AG09309 (cell line): ENCODE measurements around the gene C16orf92.

Experiments used
- DNase-seq: peaks from one replicate; pipeline ENCODE4 v3.0.0-alpha.2; 2010; ENCODE audit warnings: low read depth
- H3K4me3 ChIP-seq: 2 replicates; pipeline ENCODE4 v1.5.1; 2011; ENCODE audit warnings: mild to moderate bottlenecking, low read depth, low read length, moderate library complexity; ENCODE audit not compliant: control insufficient read depth
- CTCF ChIP-seq: IDR thresholded peaks from 2 replicates; pipeline ENCODE4 v1.5.1; 2011; ENCODE audit warnings: mild to moderate bottlenecking, low read depth, low read length, inconsistent platforms; ENCODE audit not compliant: insufficient read depth, control insufficient read depth; ENCODE audit errors: missing control alignments

The C16orf92 gene

DNA sequence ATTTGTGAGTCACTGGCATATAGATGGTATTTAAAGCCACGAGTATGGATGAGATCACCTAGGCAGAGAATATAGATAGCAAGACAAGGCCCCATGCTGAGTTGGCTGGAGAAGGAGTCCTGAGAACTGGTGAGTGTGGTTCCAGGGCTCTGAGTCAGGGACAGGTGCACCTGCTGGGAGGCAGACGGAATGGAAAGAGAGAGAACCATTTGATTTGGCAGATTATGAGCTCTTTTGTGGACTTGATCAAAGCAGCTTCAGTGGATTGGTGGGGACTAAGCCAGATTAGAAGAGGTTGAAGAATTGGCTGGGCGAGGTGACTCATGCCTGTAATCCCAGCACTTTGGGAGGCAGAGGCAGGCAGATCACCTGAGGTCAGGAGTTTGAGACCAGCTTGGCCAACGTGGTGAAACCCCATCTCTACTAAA, 4.3 kb upstream of the C16orf92 start:
- DNase-seq = no peak

GRCh38 chr16:30023586-30023985, 588 bp downstream of the C16orf92 start:
- TF ChIP-seq CTCF = no peak
- H3K4me3 ChIP-seq = no peak overlapping the region
- DNase-seq = no peak

More for the DNA sequence above, 4.3 kb upstream of the C16orf92 start:
- no peak for TF ChIP-seq CTCF
- H3K4me3 ChIP-seq = no peak overlapping the region

- no peak for DNase-seq
- H3K4me3 ChIP-seq = no peak overlapping the region
- TF ChIP-seq CTCF = no peak
Measured at GRCh38 chr16:30024451-30024850, 1.5 kb downstream of the C16orf92 start.

DNA sequence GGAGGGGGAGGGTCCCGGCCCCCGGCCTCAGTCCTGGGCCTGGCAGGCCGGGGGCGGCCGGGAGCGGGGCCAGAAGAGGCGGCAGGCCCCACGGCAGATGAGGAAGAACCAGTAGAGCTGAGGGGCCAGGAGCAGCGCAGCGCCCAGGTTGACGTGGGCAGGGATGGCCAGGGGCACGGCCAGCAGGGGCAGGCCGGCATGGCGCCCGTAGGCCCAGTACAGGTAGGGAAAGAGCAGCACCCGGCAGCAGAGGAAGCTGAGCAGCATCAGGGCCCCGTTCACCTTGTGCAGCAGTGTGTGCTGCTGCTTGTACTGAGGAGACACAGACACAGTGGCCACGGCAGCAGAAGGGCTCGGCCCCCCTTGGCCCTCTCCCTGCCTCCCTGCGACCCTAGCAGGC, 2.2 kb downstream of the C16orf92 start:
- H3K4me3 ChIP-seq = no peak overlapping the region
- TF ChIP-seq CTCF = no peak
- no peak for DNase-seq

DNA sequence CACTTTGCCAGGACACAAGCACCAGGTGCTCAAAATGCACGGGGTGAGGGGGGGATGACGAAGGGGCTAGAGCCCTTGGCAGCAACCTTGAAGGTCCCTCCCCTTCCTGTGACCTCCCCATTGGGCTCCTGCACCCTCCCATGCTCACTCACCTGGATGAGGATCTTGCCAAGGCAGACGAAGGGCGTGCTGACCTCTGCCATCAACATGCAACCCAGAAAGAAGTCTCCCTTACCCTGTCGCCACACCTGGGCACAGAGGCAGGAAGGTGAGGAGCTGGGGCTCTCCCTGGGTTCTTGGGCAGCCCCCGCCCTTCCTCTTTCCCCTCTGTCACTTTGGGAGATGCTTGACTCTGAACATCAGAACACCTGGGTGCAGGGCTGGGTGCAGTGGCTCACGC, 2.6 kb downstream of the C16orf92 start:
- TF ChIP-seq CTCF = no peak
- H3K4me3 ChIP-seq = no peak overlapping the region
- DNase-seq = no peak

GRCh38 chr16:30026449-30026848, 3.5 kb downstream of the C16orf92 start:
- H3K4me3 ChIP-seq = no peak overlapping the region
- TF ChIP-seq CTCF = no peak
- no peak for DNase-seq
